ENCODE measurements around the gene PRMT1. TPM values are rescaled to one million over a fixed set of nuclear protein-coding genes. Genes with fewer than 3 reads are reported as not detected.

PRMT1 gene
- total RNA-seq, 6 experiments from 2014 or later, result 25.3 to 63.2 (median 39.9) TPM

- no peaks in the 10 kb centered on the region for H3K9me3 ChIP-seq
- intact Hi-C loops (cut with DNase I), result loop anchor here in 1 of 2 donors (10.0 kb wide), 1 partner anchor 106 kb away; no protein-coding TSS in a partner anchor
- H3K4me3 ChIP-seq, result peak overlapping the region in 2 of 3 donors; percentile 5 to 18
- no peak overlapping the region for H3K27ac ChIP-seq
- WGBS (ENCODE audit: insufficient coverage, low coverage, low lambda C conversion rate, missing lambda C conversion rate), result 37% methylated on average over 24 of the region's 40 CpGs
- TF ChIP-seq POLR2A (IDR thresholded peaks at IDR 0.05) (no peak), CTCF (IDR thresholded peaks at IDR 0.05) (peak in 3 of 4 donors; percentile 96 to 100 (median 100))
- DNase-seq, result peak; percentile 90 to 91 (median 91)
- peaks cover 0 to 14% (median 4%) of the 10 kb centered on the region in 4 donors for H3K4me1 ChIP-seq
- H3K36me3 ChIP-seq, result peaks cover 0 to 37% (median 7%) of the 10 kb centered on the region in 4 donors
- peak; percentile 33 to 44 (median 38) for ATAC-seq
- no peaks in the 10 kb centered on the region for H3K27me3 ChIP-seq
Observed at GRCh38 chr19:49680421-49681351, 3.6 kb downstream of the PRMT1 start.

GRCh38 chr19:49681830-49682229, 4.8 kb downstream of the PRMT1 start:
- no peaks in the 10 kb centered on the region for H3K9me3 ChIP-seq
- DNase-seq, result no peak
- H3K27me3 ChIP-seq, result no peaks in the 10 kb centered on the region
- H3K27ac ChIP-seq, result no peak overlapping the region
- no peak for ATAC-seq
- WGBS (ENCODE audit: insufficient coverage, low coverage, low lambda C conversion rate, missing lambda C conversion rate), result 84% methylated on average over 12 of the region's 19 CpGs
- TF ChIP-seq CTCF (IDR thresholded peaks at IDR 0.05) (no peak), POLR2A (IDR thresholded peaks at IDR 0.05) (no peak)
- H3K4me3 ChIP-seq, result no peak overlapping the region
- intact Hi-C loops (cut with DNase I), result loop anchor here in 1 of 2 donors (10.0 kb wide), 1 partner anchor 107 kb away; no protein-coding TSS in a partner anchor
- peaks cover 0 to 42% (median 9%) of the 10 kb centered on the region in 4 donors for H3K36me3 ChIP-seq
- peaks cover 0 to 10% (median 4%) of the 10 kb centered on the region in 4 donors for H3K4me1 ChIP-seq

- TF ChIP-seq CTCF (IDR thresholded peaks at IDR 0.05), result no peak
- H3K27ac ChIP-seq, result no peak overlapping the region
- ATAC-seq (no peak), DNase-seq (no peak)
- peaks cover 0 to 42% (median 9%) of the 10 kb centered on the region in 4 donors for H3K36me3 ChIP-seq
- H3K4me1 ChIP-seq, result peaks cover 0 to 10% (median 4%) of the 10 kb centered on the region in 4 donors
- 94% methylated on average over 3 of the region's 8 CpGs for whole genome bisulfite sequencing (ENCODE audit: insufficient coverage, low coverage, low lambda C conversion rate, missing lambda C conversion rate)
- no peak overlapping the region for H3K4me3 ChIP-seq
- intact Hi-C loops (cut with DNase I), result loop anchor here in 1 of 2 donors (10.0 kb wide), 1 partner anchor 107 kb away; no protein-coding TSS in a partner anchor
- no peaks in the 10 kb centered on the region for H3K27me3 ChIP-seq
- no peaks in the 10 kb centered on the region for H3K9me3 ChIP-seq
Observed at GRCh38 chr19:49682274-49682673, 5.2 kb downstream of the PRMT1 start.

- peaks cover 0 to 42% (median 9%) of the 10 kb centered on the region in 4 donors for H3K36me3 ChIP-seq
- H3K4me3 ChIP-seq, result no peak overlapping the region
- TF ChIP-seq POLR2A (IDR thresholded peaks at IDR 0.05) (no peak), CTCF (IDR thresholded peaks at IDR 0.05) (no peak)
- 93% methylated on average over 6 of the region's 18 CpGs for WGBS (ENCODE audit: insufficient coverage, low coverage, low lambda C conversion rate, missing lambda C conversion rate)
- DNase-seq (no peak), ATAC-seq (no peak)
- intact Hi-C loops (cut with DNase I), result loop anchor here in 1 of 2 donors (10.0 kb wide), 1 partner anchor 109 kb away; no protein-coding TSS in a partner anchor
- H3K27me3 ChIP-seq, result no peaks in the 10 kb centered on the region
- no peaks in the 10 kb centered on the region for H3K9me3 ChIP-seq
- H3K27ac ChIP-seq, result no peak overlapping the region
- peaks cover 0 to 10% (median 0%) of the 10 kb centered on the region in 4 donors for H3K4me1 ChIP-seq
Observed at GRCh38 chr19:49683814-49684250, 6.8 kb downstream of the PRMT1 start.

Data from right lobe of liver (tissue), 6 donors.